ENCODE data around the gene DLL1.

GRCh38 chr6:170294298-170294730, 3.4 kb upstream of the DLL1 start:
- TF ChIP-seq CTCF (conservative IDR thresholded peaks at IDR 0.05) (no peak), ZFX (IDR thresholded peaks at IDR 0.05) (no peak)

Measured in C4-2B (cell line).